Activated T-cell treated with anti-CD3 and anti-CD28 coated beads for 1 hour (primary cell): ENCODE data around the gene ADK.

ENCODE experiments used
- DNase-seq: peaks from one replicate; pipeline ENCODE4 v3.0.0-alpha.2; 2020; ENCODE audit warnings: low read depth

Gene ADK

DNA sequence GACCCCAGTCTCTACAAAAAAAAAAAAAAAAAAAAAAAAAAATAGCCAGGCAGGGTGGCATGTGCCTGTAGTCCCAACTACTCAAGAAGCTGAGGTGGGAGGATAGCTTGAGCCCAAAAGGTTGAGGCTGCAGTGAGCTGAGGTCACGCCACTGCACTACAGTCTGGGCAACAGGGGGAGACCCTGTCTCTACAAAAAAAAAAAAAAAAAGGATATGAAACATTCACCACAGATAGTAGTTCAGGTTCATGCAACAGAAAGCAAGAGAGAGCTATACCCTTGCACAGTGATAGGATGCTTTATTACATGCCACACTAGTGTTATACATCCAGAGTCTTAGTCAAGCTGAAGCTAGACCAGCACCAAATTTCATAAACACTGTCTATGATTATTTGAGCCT lies 526.9 kb downstream of the ADK start:
- DNase-seq, result no peak

GRCh38 chr10:74681917-74682627 lies 531.1 kb downstream of the ADK start:
- DNase-seq, result no peak

DNA sequence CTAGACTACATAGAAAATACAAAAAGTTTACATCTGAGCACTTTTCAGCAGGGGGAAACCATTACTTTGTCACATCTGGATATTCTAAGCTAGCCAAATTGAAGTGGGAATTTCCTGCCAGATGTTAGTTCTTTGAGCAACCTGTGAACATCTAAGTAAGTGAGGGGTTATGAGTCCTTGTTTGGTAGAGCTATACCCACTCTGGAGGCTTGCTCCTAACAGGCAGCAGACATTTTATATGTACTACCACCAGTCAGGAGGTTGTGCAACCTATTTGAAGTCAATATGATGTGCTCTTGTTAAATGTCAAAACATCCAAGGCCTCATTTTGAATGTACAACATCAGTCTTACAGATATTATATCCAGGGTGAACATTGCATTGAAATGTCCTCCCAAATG lies 532.0 kb downstream of the ADK start:
- no peak for DNase-seq

- DNase-seq, result no peak
These were observed 532.8 kb downstream of the ADK start for GRCh38 chr10:74683621-74684364.

DNA sequence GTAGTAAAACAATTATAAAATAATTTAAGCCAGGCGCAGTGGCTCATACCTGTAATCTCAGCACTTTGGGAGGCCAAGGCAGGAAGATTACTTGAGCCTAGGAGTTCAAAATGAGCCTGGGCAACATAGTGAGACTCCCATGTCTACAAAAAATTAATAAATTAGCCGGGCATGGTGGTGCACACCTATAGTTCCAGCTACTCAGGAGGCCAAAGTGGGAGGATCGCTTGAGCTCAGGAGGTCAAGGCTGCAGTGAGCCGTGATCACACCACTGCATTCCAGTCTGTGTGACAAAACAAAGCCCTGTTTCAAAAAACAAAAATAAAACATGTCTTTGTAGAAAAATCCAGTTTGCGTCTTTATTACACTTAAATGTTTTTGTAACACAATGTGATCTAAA lies 533.4 kb downstream of the ADK start:
- no peak for DNase-seq

- DNase-seq, result no peak
These were observed 534.5 kb downstream of the ADK start for GRCh38 chr10:74685564-74685963.

GRCh38 chr10:74690393-74690792 lies 539.4 kb downstream of the ADK start:
- no peak for DNase-seq

- no peak for DNase-seq
These were observed 540.1 kb downstream of the ADK start for GRCh38 chr10:74691164-74691563.

GRCh38 chr10:74704629-74705357 lies 553.8 kb downstream of the ADK start:
- DNase-seq, result no peak

DNA sequence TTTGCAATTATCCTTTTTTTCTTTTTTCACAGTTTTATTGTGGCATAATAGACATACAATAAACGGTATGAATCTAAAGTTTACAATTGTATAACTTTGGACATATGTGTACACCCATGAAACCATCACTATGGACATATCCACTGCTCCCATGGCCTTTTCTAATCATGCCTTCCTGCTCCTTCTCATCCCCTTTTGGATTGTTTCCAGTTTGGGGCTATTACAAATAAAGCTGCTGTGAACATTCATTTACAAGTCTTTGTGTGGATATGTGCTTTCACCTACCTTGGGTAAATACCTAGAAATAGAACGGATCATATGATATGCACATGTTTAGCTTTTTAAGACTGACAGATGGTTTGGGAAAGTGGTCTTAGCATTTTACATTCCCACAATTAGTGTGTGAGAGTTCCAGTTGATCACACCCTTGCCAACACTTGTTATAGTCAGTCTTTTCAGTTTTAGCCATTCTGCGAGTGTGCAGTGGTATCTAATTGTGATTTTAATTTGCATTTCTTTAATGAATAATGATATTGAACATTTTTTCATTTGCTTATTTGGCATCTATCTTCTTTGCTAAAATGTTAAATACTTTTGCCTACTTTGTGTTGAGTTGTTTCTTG lies 554.4 kb downstream of the ADK start:
- no peak for DNase-seq

GRCh38 chr10:74706966-74707365 lies 555.9 kb downstream of the ADK start:
- no peak for DNase-seq

DNA sequence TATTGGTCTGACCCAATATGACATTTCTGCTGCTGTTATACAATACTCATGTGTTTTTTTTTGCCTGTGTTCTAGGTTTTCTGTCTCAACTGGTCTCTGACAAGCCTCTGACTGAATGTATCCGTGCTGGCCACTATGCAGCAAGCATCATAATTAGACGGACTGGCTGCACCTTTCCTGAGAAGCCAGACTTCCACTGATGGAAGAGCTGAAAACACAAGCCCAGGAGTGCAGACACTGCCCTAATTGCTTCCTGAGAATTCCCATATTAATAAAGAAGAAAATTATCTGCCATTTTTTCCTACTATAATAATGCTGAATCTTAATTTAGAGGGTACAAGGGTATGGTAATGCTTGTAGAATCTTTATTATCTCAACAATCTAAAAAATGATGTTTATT lies 557.2 kb downstream of the ADK start:
- DNase-seq, result no peak

DNA sequence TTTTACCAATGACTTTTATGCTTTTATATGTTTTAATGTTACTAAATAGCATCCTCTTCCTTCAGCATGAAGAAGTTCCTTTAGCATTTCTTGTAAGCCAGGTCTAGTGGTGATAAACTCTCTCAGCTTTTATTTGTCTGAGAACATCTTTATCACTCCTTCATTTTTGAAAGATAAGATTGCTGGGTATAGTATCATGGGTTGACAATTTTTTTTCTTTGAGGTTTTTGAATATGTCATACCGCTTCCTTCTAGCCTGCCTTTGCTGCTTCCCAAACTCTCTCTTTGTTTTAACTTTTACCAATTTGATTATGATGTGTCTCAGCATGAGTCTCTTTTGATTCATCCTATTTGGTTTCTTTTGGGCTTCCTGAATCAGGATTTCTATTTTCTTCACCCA lies 567.2 kb downstream of the ADK start:
- no peak for DNase-seq

DNA sequence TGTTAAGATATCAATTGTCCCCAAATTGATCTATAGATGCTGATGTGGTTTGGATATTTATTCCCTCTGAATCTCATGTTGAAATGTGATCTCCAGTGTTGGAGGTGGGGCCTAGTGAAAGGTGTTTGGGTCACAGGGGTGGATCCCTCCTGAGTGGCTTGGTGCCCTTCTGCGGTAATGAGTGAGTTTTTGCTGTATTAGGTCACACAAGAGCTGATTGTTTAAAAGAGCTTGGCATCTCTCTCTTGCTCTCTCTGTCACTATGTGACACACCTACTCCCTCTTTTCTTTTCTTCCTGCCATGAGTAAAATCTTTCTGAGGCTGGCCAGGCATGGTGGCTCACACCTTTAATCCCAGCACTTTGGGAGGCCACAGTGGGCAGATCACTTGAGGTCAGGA lies 577.2 kb downstream of the ADK start:
- DNase-seq, result no peak

DNA sequence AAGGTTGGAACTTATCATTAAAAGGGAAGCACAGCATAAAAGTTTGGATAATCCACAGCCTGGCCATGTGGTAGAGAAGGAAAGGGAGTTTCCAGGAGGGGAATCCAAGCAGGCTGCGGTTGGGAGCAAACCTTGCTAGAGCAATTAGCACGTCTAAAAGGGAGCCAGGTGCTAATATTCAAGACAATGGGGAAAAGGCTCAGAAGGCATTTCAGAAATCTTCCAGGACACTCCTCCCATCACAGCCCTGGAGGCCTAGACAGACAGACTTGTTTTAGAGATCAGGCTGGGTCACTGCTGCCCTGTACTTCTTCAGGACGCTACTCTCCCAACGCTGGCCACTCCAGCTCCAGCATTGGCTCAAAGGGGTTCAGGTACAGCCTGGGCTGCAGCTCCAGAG lies 579.2 kb downstream of the ADK start:
- no peak for DNase-seq

- DNase-seq, result no peak
These were observed 582.6 kb downstream of the ADK start for GRCh38 chr10:74733612-74734011.

DNA sequence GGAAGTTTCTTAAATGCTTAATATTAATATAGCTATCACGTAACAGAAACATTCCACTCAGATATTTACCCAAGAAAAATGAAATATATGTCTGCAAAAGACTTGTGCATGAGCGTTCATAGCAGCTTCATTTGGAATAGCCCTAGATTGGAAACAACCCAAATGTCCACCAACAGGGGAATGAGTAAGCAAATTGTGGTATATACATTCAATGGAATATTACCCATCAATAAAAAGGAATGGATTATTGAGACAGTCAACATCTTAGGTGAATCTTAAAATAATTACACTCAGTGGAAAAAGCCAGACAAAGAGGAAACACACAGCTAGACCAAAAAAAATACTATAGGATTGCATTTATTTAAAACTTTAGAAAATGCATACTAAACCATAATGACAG lies 585.0 kb downstream of the ADK start:
- DNase-seq, result no peak

- DNase-seq, result no peak
These were observed 587.0 kb downstream of the ADK start for GRCh38 chr10:74738052-74738451.

DNA sequence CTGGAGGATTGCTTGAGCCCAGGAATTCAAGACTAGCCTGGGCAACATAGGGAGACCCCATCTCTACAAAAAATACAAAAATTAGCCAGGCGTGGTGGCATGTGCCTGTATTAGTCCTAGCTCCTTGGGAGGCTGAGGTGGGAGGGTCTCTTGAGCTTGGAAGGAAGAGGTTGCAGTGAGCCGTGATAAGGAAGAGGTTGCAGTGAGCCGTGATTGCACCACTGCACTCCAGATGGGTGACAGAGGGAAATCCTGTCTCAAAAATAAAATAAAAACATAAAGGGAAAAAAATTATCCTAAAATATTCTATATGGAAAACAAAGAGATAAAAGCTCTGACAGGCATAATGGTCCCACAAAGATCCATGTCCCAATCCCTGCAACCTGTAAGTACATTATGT lies 587.5 kb downstream of the ADK start:
- DNase-seq, result no peak

DNA sequence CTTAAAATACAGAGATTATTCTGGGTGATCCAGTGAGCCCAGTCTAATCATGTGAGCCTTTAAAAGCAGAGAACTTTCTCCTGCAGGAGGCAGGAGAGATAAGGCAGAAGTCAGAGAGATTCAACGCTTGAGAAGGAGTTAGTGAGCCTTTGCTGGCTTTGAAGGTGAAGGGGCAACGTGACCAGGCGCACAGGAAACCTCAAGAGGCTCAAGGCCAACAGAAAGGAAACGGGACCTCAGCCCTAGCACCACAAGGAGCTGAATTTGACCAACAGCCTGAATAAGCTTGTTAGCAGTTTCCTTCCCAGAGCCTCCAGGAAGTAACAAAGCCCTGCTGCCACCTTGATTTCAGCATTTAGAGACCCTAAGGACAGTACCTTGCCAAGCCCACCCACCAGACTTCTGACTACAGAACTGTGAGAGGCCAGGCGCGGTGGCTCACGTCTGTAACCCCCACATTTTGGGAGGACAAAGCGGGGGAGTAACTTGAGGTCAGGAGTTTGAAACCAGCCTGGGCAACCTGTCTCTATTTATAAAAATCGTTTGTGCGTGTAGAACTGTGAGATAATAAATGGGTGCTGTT lies 588.1 kb downstream of the ADK start:
- no peak for DNase-seq

DNA sequence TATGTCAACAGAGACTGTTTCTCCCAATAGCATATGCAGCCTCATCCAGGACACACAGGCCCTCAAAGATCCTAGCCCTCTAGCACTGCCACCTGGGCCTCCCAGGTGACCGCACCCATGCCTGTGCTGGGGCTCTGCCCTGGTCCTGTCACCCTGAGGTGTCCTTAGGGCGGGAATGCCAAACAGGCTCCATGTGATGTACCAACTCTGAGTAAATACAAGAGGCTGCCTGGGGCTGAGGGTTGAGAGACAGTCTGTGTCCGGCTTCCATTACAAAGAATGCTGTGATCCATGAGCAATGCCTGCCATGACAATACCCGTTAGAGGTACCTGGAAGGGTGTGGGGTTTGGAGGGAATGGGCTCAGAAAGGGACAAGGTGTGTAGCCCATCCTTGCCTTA lies 592.4 kb downstream of the ADK start:
- DNase-seq, result no peak

- DNase-seq, result no peak
These were observed 594.4 kb downstream of the ADK start for GRCh38 chr10:74745449-74745848.
